ENCODE measurements around the gene SPAAR.
"Not testable (repeated sequence)": the region's sequence is repeated elsewhere in the genome, so short reads cannot be mapped to it uniquely, and the experiment has no call there.

The SPAAR gene

GRCh38 chr9:35923927-35924763 is 14.9 kb downstream of the SPAAR start:
- DNase-seq: peak; percentile 83

- DNase-seq: no peak
Measured at GRCh38 chr9:35928591-35929452, 19.5 kb downstream of the SPAAR start.

GRCh38 chr9:35929453-35929718 is 20.1 kb downstream of the SPAAR start:
- no peak for DNase-seq

- no peak for DNase-seq
Measured at GRCh38 chr9:35930521-35930920, 21.2 kb downstream of the SPAAR start.

- DNase-seq: no peak
Measured at GRCh38 chr9:35930989-35931388, 21.7 kb downstream of the SPAAR start.

- no peak for DNase-seq
Measured at GRCh38 chr9:35932735-35933134, 23.4 kb downstream of the SPAAR start.

- no peak for DNase-seq
Measured at GRCh38 chr9:35933550-35934067, 24.3 kb downstream of the SPAAR start.

- not testable (repeated sequence) for DNase-seq
Measured at GRCh38 chr9:35934069-35934468, 24.8 kb downstream of the SPAAR start.

- DNase-seq: no peak
Measured at GRCh38 chr9:35935261-35935660, 26.0 kb downstream of the SPAAR start.

GRCh38 chr9:35935755-35936509 is 26.6 kb downstream of the SPAAR start:
- DNase-seq: no peak

- no peak for DNase-seq
Measured at GRCh38 chr9:35937227-35937626, 27.9 kb downstream of the SPAAR start.

- no peak for DNase-seq
Measured at GRCh38 chr9:35938474-35939356, 29.4 kb downstream of the SPAAR start.

GRCh38 chr9:35939679-35940250 is 30.5 kb downstream of the SPAAR start:
- DNase-seq: no peak

GRCh38 chr9:35940458-35941407 is 31.4 kb downstream of the SPAAR start:
- no peak for DNase-seq

GRCh38 chr9:35942286-35942685 is 33.0 kb downstream of the SPAAR start:
- no peak for DNase-seq

- DNase-seq: no peak
Measured at GRCh38 chr9:35944173-35944572, 34.9 kb downstream of the SPAAR start.

- no peak for DNase-seq
Measured at GRCh38 chr9:35944841-35945240, 35.6 kb downstream of the SPAAR start.

- DNase-seq: peak; percentile 83
Measured at GRCh38 chr9:35945341-35946018, 36.2 kb downstream of the SPAAR start.

- no peak for DNase-seq
Measured at GRCh38 chr9:35948451-35948850, 39.2 kb downstream of the SPAAR start.

GRCh38 chr9:35948901-35949318 is 39.6 kb downstream of the SPAAR start:
- DNase-seq: no peak

Data from hematopoietic multipotent progenitor cell treated with erythropoietin and hydrocortisone succinate and interleukin-3 and kit ligand, for 8 days (in vitro differentiated cells).